C4-2B (cell line): Measurements from ENCODE around the gene PTRH2.

Experiments used
- H3K27ac ChIP-seq: fragments of 450-650 bp; 2 replicates; pipeline ENCODE4 v1.5.1; 2017
- CTCF ChIP-seq: fragments of 450-650 bp; conservative IDR thresholded peaks from 2 replicates; pipeline ENCODE4 v1.5.1; 2017; ENCODE audit warnings: mild to moderate bottlenecking
- ZFX ChIP-seq: fragments of 450-650 bp; IDR thresholded peaks from 2 replicates; pipeline ENCODE4 v1.6.1; 2017

Gene PTRH2

GRCh38 chr17:59719526-59719925 is 12.3 kb upstream of the PTRH2 start:
- H3K27ac ChIP-seq: no peak overlapping the region
- TF ChIP-seq CTCF (no peak), ZFX (no peak)

- H3K27ac ChIP-seq: no peak overlapping the region
- TF ChIP-seq CTCF: no peak
- no peak for TF ChIP-seq ZFX
These were observed 9.2 kb upstream of the PTRH2 start for GRCh38 chr17:59716427-59716826.

GRCh38 chr17:59714255-59714654 is 7.0 kb upstream of the PTRH2 start:
- no peak for TF ChIP-seq CTCF
- no peak for TF ChIP-seq ZFX
- no peak overlapping the region for H3K27ac ChIP-seq

GRCh38 chr17:59712862-59713261 is 5.6 kb upstream of the PTRH2 start:
- TF ChIP-seq ZFX (no peak), CTCF (no peak)
- no peak overlapping the region for H3K27ac ChIP-seq

GRCh38 chr17:59711936-59712335 is 4.7 kb upstream of the PTRH2 start:
- no peak overlapping the region for H3K27ac ChIP-seq
- TF ChIP-seq ZFX (no peak), CTCF (no peak)

- H3K27ac ChIP-seq: peak overlapping the region; percentile 89
- TF ChIP-seq CTCF (no peak), ZFX (no peak)
These were observed 771 bp upstream of the PTRH2 start for GRCh38 chr17:59707971-59708430.

- H3K27ac ChIP-seq: no peak overlapping the region
- no peak for TF ChIP-seq CTCF
- no peak for TF ChIP-seq ZFX
These were observed 4.9 kb downstream of the PTRH2 start for GRCh38 chr17:59702304-59702703.
